Fibroblast of lung (primary cell): ENCODE data around the gene NOPCHAP1. TPM values are rescaled to one million over a fixed set of nuclear protein-coding genes. Genes with fewer than 3 reads are reported as not detected.
A peak's percentile ranks its signal among the peaks of the same experiment; 100 is the strongest.

Experiments
- DNase-seq, 2 donors: peaks; one replicate each; pipeline versions ENCODE4 v3.0.0 to v3.0.0-alpha.2; 2010; ENCODE audit warnings: low read depth in 2 of 2
- H2AFZ ChIP-seq: 2 replicates; pipeline ENCODE4 v1.5.1; 2012; ENCODE audit warnings: low read length, control low read depth, inconsistent platforms
- H3K27ac ChIP-seq: 2 replicates; pipeline ENCODE4 v1.5.1; 2011; ENCODE audit warnings: low read length, control low read depth; ENCODE audit not compliant: insufficient read depth
- H3K27me3 ChIP-seq: 2 replicates; pipeline ENCODE4 v1.5.1; 2011; ENCODE audit warnings: mild to moderate bottlenecking, low read length; ENCODE audit not compliant: control insufficient read depth, insufficient read depth
- H3K36me3 ChIP-seq: 2 replicates; pipeline ENCODE4 v1.5.1; 2011; ENCODE audit warnings: low read length; ENCODE audit not compliant: control insufficient read depth, insufficient read depth
- H3K4me1 ChIP-seq: 2 replicates; pipeline ENCODE4 v1.5.1; 2011; ENCODE audit warnings: low read length; ENCODE audit not compliant: control insufficient read depth, insufficient read depth; ENCODE audit errors: extremely low read depth
- H3K4me2 ChIP-seq: 2 replicates; pipeline ENCODE4 v1.5.1; 2011; ENCODE audit warnings: low read length, control low read depth; ENCODE audit not compliant: insufficient read depth; ENCODE audit errors: extremely low read depth
- H3K4me3 ChIP-seq, 4 experiments: fragments of 200-600 bp in 1 of 4; sonication (generic) in 1 of 4; replicated peaks in 1 of 4; 2 replicates each; pipeline ENCODE4 v1.5.1; 2011 to 2016; ENCODE audit warnings: low read length in 4 of 4, low read depth in 3 of 4, mild to moderate bottlenecking in 3 of 4, control low read depth in 2 of 4, inconsistent platforms in 1 of 4, mixed read lengths in 1 of 4; ENCODE audit not compliant: insufficient read depth in 1 of 4; ENCODE audit errors: control extremely low read depth in 1 of 4
- H3K79me2 ChIP-seq: 2 replicates; pipeline ENCODE4 v1.5.1; 2012; ENCODE audit warnings: mild to moderate bottlenecking, low read length, inconsistent platforms; ENCODE audit not compliant: control insufficient read depth, insufficient read depth
- H3K9ac ChIP-seq: 2 replicates; pipeline ENCODE4 v1.5.1; 2011; ENCODE audit warnings: mild to moderate bottlenecking, low read length, control low read depth; ENCODE audit not compliant: insufficient read depth
- H3K9me3 ChIP-seq: 2 replicates; pipeline ENCODE4 v1.5.1; 2012; ENCODE audit warnings: low read depth, low read length; ENCODE audit not compliant: control insufficient read depth, insufficient read depth
- H4K20me1 ChIP-seq: 2 replicates; pipeline ENCODE4 v1.5.1; 2011; ENCODE audit warnings: low read length; ENCODE audit not compliant: control insufficient read depth, insufficient read depth; ENCODE audit errors: extremely low read depth
- EZH2 ChIP-seq: IDR thresholded peaks from 2 replicates; pipeline ENCODE4 v1.5.1; 2012; ENCODE audit warnings: low read length, control low read depth, mild to moderate bottlenecking; ENCODE audit errors: missing control alignments
- polyA plus RNA-seq, 2 donors: library from polyadenylated mRNA; depleted of rRNA in 1 of 2; stranded (reverse) in 1 of 2; unstranded in 1 of 2; fragments of >200 nt; gene quantifications; 2 replicates each; pipeline ENCODE4 v1.2.1, GENCODE V29; 2011 to 2012; ENCODE audit warnings: missing spikeins in 1 of 2
- total RNA-seq: library from RNA; depleted of rRNA; stranded (reverse); fragments of >200 nt; gene quantifications from 2 replicates; pipeline ENCODE4 v1.2.1, GENCODE V29; 2014
- TF ChIP-seq, protein P1 (sequence below), 2 donors: IDR thresholded peaks in 1 of 2; conservative IDR thresholded peaks in 1 of 2; 1 replicate in 1 of 2; 2 replicates in 1 of 2; pipeline ENCODE4 v1.5.1; 2011 to 2012; ENCODE audit warnings: low read length in 2 of 2, control low read depth in 1 of 2, inconsistent platforms in 1 of 2, low read depth in 1 of 2, mild to moderate bottlenecking in 1 of 2

The NOPCHAP1 gene
- total and polyA plus RNA-seq, 2 donors (not counting 1 experiment from before 2014, with no cell fraction given), result 4.2 to 12.2 TPM

DNA sequence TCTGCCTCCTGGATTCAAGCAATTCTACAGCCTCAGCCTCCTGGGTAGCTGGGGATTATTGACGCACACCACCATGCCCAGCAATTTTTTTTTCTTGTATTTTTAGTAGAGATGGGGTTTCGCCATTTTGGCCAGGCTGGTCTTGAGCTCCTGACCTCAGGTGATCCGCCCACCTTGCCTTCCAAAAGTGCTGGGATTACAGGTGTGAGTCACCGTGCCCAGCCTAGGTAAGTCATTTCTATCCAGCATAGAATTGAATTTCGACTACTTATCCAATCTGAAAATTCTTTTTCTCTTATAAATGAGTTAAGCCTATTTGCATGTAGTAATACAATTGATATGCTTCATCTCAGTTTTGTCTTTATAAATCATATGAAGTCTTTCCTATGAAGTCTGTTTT is 12.9 kb upstream of the NOPCHAP1 start:
- H3K4me1 ChIP-seq, result no peaks in the 10 kb centered on the region
- H3K9ac ChIP-seq, result no peak overlapping the region
- no peak overlapping the region for H3K4me3 ChIP-seq
- no peaks in the 10 kb centered on the region for H4K20me1 ChIP-seq
- H3K27me3 ChIP-seq, result no peaks in the 10 kb centered on the region
- no peak for DNase-seq
- H3K9me3 ChIP-seq, result no peaks in the 10 kb centered on the region
- no peak overlapping the region for H2AFZ ChIP-seq
- H3K27ac ChIP-seq, result no peak overlapping the region
- no peaks in the 10 kb centered on the region for H3K36me3 ChIP-seq
- TF ChIP-seq EZH2, result no peak
- TF ChIP-seq, protein P1, sequence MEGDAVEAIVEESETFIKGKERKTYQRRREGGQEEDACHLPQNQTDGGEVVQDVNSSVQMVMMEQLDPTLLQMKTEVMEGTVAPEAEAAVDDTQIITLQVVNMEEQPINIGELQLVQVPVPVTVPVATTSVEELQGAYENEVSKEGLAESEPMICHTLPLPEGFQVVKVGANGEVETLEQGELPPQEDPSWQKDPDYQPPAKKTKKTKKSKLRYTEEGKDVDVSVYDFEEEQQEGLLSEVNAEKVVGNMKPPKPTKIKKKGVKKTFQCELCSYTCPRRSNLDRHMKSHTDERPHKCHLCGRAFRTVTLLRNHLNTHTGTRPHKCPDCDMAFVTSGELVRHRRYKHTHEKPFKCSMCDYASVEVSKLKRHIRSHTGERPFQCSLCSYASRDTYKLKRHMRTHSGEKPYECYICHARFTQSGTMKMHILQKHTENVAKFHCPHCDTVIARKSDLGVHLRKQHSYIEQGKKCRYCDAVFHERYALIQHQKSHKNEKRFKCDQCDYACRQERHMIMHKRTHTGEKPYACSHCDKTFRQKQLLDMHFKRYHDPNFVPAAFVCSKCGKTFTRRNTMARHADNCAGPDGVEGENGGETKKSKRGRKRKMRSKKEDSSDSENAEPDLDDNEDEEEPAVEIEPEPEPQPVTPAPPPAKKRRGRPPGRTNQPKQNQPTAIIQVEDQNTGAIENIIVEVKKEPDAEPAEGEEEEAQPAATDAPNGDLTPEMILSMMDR (conservative IDR thresholded peaks at IDR 0.05 in 1 of 2, IDR thresholded peaks at IDR 0.05 in 1 of 2; ENCODE audit: low read depth in 1 of 2, low read length in 2 of 2), result no peak
- H3K4me2 ChIP-seq, result no peak overlapping the region
- no peaks in the 10 kb centered on the region for H3K79me2 ChIP-seq

DNA sequence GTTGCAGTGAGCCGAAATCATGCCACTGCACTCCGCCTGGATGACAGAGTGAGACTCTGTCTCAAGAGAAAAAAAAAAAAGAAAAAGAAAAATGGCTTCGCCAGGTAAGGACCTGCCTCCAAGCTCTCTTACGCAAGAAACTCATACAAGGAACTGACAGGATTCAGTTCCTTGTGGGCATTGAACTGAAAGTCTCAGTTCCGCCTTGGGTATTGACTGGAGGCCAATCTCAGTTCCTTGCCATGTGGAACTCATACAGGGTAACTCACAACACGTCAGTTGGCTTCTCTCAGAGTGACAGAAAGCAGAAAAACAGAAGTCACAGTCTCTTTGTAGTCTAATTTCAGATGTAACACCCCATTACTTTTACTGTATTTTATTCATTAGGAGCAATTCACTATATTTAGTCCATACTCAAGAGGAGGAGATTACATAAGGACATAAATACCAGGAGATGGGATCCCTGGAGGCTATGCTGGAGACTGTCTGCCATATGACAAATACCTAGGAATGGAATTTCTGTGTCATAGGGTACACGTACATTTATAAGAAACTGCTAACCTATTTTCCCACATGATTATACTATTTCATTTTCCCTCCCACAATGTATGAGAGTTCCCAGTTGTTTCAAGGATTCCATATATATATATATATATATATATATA is 11.4 kb upstream of the NOPCHAP1 start:
- Histone ChIP-seq H3K27me3 (no peaks in the 10 kb centered on the region), H3K4me2 (no peak overlapping the region), H2AFZ (no peak overlapping the region), H3K79me2 (no peaks in the 10 kb centered on the region), H3K4me3 (no peak overlapping the region), H3K27ac (no peak overlapping the region), H3K9me3 (no peaks in the 10 kb centered on the region), H3K9ac (no peak overlapping the region), H3K36me3 (no peaks in the 10 kb centered on the region), H3K4me1 (no peaks in the 10 kb centered on the region), H4K20me1 (no peaks in the 10 kb centered on the region)
- TF ChIP-seq, protein P1 (conservative IDR thresholded peaks at IDR 0.05 in 1 of 2, IDR thresholded peaks at IDR 0.05 in 1 of 2; ENCODE audit: low read depth in 1 of 2, low read length in 2 of 2), result no peak
- no peak for TF ChIP-seq EZH2
- DNase-seq, result peak in 1 of 2 donors; percentile 52

DNA sequence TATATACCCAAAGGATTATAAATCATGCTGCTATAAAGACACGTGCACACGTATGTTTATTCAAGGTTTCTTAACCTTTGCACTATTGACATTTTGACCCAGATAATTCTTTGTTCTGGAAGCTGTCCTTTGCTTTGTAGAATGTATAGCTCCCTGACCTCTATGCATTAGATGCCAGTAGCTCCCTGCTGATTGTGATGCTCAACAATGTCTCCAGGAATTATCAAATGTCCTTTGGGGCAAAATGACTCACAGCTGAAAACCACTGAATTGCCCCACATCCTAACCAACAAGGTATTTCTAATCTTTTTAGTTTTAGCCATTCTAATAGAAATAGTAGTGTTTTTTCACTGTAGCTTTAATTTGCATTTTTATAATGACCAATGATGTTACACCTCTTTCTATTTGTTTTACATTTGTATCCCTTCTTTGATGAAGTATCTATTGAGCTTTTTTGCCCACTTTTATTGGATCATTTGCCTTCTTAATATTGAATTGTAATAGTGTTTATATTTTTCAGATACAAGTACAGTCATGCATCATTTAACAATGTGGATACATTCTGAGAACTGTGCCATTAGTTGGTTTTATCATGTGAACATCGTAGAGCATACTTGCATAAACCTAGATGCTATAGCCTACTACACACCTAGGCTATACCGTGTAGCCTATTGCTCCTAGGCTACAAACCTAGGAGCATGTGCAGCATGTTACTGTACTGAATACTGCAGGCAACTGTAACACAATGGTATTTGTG is 10.4 kb upstream of the NOPCHAP1 start:
- no peaks in the 10 kb centered on the region for H3K79me2 ChIP-seq
- H3K4me2 ChIP-seq, result no peak overlapping the region
- no peaks in the 10 kb centered on the region for H3K4me1 ChIP-seq
- H3K4me3 ChIP-seq, result no peak overlapping the region
- H3K36me3 ChIP-seq, result no peaks in the 10 kb centered on the region
- TF ChIP-seq, protein P1 (conservative IDR thresholded peaks at IDR 0.05 in 1 of 2, IDR thresholded peaks at IDR 0.05 in 1 of 2; ENCODE audit: low read depth in 1 of 2, low read length in 2 of 2), result no peak
- no peak for TF ChIP-seq EZH2
- H3K27me3 ChIP-seq, result no peaks in the 10 kb centered on the region
- H3K9ac ChIP-seq, result no peak overlapping the region
- DNase-seq, result peak; percentile 15 to 55
- H2AFZ ChIP-seq, result no peak overlapping the region
- no peaks in the 10 kb centered on the region for H3K9me3 ChIP-seq
- no peaks in the 10 kb centered on the region for H4K20me1 ChIP-seq
- no peak overlapping the region for H3K27ac ChIP-seq
